HG03280 (cell line): Measurements from ENCODE around the gene APEH.
A peak's percentile ranks its signal among the peaks of the same experiment; 100 is the strongest.

Experiments used
- ATAC-seq: cut with Tn5 transposase; IDR thresholded peaks from one replicate; pipeline ENCODE4 v1.9.1; 2021; ENCODE audit warnings: mild to moderate bottlenecking, moderate library complexity; ENCODE audit not compliant: unreplicated experiment

Gene APEH

DNA sequence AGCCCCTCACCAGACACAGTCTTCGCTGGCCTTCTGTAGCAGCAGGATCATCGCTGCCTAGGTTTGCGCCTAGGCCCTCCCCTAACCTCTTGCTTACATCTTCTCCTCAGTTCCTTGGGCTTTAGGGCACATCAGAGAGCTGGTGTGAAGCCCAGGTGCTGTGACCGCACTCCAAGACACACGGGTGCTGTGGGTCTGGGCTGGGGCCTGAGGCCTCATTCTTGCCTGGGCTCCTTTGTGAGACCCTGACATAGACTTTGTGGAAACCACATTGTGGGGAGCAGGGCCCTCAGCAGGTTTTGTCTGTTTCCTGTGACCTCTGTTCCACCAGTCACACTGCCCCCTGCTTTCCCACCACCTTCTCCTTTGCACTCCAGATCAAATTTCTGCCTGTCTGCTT, 37.3 kb downstream of the APEH start:
- ATAC-seq: no peak

DNA sequence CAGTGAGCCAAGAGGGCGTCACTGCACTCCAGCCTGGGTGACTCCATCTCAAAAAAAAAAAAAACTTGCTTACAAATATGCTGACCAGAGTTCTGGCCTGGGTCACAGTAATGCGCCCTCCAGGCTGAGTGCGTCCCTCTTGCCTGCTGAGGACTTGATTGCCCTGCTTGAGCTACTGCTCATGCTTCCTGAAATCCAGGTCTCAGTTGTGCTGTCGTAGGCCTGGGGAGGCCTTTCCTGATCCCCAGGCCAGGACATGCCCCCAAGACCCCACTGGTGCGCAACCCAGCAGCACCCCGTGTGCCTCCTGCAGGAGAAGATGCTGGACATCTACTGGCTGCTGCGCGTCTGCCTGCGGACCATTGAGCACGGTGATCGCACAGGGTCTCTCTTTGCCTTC, 38.0 kb downstream of the APEH start:
- ATAC-seq: no peak

DNA sequence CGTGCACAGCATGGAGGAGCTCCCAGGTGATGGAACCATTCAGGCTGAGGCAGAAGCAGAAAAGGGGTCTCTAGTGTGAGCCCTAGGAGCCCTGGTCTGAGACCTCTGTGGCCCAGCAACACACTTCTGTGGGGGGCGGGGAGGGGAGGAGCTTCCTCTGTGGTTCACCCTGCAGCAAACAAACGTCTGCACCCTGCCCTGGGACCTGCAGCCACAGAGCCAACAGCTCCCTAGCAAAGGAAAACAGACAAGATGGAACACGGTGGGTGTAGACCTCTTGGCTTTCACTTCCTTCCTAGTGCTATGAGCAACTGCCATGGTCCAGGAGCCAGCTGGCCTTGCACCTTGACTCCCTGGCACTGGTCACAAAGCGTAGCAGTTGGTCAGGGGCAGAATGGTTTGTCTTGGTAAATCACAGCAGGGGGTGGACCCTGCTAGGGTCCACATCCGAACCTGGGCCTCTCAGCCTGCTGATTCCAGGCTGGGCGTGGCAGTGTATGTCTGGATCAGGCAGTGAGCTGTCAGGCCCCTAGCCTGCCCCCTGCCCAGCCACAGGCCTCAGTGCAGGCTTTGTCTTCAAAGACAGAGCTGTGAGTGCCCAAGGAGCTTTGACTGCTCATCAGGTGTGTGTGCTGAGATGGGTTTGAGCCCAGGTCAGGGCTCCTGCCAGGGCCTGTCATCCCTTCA, 38.6 kb downstream of the APEH start:
- no peak for ATAC-seq

DNA sequence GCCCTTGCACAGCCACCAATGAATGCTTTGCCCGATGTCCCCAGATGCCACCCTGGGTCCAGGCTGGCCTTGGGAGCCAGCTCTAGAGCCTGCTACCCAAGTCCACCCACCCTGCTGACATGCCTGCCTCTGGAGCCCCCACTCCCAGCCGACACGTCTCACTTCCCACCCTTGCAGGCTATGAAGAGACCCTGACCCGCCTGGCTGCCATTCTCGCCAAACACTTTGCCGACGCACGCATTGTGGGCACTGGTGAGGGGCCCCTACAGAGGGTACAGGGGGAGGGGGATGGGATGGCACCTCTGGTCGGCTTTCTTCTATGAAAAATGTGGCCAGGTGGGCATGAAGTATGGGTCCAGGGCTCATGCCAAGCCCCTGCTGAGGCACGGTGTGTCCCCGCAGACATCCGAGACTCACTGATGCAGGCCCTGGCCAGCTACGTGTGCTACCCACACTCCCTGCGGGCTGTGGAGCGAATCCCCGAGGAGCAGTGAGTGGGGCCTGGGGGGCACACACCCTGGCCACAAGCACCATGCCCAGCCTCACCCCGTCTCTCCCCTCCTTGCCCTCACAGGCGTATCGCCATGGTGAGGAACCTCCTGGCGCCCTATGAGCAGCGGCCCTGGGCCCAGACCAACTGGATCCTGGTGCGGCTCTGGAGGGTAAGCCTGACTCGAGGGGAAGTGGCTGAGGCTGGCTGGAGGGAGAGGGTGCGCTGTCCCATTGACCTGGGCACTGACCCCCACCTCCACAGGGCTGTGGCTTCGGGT, 39.4 kb downstream of the APEH start:
- ATAC-seq: no peak

DNA sequence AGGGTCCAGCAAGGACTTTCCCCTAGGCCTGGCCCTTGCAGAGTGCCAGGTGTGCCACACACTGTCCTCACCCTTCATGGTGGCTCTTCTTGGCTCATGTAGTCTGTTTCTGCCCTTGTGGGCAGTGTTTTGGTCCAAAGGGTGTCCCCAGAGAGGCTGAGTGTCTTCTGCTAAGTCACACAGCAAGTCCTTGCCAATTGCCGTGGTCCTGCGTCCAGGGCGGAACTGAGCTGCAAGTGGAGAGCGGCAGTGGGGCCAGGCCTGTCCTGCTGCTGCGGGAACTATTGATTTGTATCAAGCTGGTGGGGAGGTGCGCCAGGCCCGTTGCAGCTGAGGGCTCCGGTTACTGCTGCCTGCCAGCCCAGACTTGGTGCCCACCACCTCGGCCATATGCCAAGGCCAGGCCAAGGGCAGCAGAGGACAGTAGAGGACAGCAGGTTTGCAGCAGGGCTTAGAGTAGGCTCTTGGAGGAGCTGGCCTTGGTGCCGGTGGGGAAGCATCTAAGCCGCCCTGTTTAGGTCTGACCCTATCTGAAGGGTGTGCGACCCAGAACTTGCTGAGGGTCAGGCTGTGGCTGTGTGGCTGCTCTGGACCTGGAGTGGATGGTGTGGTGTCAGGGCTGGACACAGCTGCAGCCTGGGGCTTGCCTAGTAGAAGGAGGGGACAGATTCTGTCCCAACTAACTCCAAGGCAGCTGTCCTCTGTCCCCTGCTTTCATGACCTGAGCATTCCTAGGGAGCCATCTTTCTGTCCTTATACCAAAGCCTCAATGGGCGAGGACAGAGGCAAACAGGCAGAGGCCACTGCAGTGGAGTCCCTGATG, 40.8 kb downstream of the APEH start:
- ATAC-seq: no peak

DNA sequence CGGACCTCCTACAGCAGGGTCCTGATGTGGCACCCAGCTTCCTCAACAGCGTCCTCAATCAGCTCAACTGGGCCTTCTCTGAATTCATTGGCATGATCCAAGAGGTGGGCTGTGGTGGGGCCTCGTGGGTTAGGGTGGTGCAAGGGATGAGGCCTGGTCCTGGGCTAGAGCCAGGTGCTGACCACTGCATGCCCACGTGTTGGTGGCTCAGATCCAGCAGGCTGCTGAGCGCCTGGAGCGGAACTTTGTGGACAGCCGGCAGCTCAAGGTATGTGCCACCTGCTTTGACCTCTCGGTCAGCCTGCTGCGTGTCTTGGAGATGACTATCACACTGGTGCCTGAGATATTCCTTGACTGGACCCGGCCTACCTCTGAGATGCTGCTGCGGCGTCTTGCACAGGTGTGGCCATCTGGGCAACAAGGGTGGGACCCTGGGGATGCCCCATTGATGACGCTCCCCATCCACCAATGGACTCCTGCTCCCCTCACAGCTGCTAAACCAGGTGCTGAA, 41.5 kb downstream of the APEH start:
- no peak for ATAC-seq

DNA sequence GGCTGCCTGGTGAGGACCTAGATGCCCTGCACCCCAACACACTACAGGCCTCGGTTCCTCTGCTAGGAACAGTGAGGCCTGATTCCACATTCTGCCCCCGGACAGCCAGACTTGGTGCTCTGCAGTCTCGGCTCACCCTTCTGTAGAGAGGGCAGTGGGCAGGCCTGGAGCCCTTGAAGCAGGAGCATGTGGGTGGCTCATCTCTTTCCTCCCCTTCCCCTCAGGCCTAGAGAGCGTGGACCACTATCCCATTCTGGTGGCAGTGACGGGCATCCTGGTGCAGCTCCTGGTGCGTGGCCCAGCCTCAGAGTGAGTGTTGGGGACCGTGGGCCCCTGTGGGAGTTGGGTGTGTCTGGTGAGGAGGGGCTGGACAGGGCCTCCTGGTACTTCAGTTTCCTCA, 42.0 kb downstream of the APEH start:
- no peak for ATAC-seq

DNA sequence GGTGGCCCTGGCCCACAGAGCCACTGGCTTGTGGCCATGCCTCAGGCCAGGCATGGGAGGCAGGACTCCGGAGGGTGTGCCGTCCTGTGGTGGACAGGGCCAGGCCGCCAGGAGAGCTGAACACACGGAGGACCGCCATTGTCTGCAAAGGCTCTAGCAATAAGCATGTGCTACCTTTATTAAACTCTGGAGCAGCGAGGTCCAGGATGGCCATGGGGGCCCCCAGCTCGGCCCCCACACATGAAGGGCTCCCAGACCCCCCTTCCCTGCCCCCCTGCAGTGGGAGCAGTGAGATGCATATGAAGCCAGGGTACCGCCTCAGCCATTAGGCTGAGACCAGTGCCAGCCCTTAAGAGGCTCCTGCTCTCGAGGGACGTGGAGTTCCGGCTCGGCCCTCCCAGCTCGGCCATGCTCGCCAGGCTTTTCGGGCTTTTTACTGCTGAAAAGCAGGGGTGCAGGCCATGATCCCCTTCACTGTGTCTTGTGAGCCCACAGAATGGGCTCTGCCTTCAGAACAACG, 42.6 kb downstream of the APEH start:
- ATAC-seq: no peak

DNA sequence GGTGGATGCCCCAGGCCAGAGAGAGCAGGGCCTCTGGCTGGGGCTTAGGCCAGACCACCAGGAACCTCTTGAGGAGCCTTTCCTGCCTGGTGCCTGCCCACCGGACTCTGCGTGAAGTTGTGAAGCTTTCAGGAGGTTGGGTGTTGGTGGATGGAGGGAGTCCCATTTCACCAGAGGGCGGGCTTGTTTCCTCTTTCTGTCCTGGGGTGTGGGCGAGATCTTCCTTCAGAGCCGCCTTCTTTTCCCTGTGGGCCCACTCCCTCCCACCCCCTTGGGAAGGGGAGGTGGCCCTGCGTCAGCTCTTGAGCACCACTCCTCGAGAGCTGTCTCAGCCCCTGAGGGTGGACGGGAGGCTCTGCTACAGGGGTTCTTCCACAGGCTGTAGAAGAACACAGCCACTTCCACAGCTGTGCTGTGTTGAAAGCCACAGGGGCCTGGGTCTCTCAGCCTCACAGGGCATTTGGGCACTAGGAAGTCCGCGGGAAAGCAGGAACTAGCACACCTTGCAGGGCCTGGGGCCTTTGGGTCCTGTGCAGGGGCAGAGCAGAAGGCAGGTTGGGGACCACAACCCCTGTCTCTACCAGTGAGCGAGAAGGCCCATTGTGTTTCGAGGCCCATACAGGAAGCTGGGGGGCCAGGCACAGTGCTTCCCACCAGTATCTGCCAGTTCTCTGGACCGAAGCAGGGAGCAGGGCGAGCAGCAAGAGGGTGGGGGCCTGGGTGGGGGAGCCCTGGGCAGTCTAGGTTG, 43.2 kb downstream of the APEH start:
- ATAC-seq: no peak

DNA sequence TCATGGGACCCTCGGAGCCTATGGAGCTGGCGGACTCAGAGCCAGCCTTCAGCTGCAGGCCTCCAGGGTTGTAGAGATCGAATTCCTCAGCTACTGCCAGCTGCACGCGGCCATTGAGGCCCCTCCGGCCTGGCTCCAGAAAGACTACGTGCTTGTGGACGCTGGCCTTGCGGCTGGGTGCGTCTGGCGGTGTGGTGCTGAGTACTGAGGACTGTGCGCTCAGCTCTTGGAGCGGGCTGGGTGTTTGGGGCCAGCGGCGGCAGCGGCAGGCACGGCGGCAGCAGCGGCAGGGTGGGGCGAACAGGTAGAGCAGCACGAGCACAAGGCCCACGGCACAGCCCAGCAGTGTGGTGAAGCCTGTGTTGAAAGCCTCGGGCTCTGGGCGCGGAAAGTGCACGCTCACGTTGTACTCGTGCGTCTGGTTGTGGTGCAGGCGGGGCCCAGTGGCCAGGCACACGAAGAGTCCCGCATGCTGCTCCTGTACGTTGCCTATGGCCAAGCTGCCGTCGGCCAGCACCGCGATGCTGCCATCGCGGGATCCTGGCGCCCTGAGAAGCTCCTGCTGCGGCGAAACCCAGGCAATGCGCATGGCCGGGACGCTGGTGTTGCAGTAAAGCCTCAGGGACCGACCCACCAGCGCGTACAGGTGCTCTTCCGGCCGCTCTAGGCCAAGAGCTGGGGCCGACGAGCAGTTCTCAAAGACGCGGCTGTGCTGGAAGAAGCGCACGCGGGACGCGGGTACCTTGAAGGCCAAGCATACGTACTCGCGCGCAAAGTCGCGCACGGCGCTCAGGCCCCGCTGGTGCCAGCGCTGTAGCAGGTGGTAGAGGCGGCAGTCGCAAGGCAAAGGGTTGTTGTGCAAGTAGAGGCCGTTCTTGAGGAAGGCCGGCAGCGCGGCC, 44.1 kb downstream of the APEH start:
- ATAC-seq: no peak

DNA sequence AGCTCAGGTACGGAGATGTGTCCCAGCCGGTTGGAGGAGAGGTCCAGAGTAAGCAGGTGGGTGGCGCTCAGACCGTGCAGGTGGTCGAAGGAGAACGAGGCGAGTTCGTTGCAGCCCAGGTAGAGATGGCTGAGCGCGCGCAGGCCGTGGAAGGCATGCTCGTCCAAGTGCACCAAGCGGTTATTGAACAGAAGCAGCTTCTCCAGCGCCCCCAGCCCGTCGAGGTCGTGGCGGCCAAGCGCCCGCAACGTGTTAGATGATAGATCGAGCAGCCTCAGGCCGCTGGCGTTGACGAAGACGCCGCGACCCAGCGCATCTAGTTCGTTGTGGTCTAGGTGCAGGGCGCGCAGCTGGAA, 44.7 kb downstream of the APEH start:
- no peak for ATAC-seq

DNA sequence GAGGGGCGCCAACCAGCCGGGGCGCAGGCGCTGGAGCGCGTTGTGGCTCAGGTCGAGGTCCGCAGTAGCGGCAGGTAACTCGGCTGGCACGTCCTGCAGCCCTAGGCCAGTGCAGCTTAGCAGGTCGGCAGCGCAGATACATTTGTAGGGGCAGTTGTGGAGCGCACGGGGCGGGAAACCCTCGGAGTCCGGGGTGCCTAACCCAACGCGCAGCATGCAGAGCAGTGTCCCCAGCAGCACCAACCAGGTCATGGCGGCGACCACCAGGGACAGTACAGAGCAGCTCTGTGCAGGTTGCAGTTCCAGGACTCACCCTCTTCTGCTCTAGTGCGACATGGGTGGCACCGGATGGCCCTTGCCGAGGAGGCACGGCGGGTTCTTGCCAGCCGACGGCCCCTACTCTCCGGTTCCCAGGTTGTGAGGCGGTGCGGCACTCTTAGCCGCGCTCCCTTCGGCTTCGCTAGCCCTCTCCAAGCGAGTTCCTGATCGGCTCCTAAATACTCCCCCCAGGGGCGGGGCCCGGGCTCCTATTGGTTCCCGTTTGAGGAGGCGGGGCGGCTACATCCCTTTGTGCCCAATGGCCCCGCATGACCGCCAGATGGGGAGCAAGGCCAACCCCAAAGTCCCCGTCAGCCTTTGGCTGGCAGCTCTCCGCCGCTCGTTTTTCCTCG, 45.2 kb downstream of the APEH start, which contains the start of gene AMIGO3:
Gene AMIGO3, minus strand, starts transcription at position 471 of the 671 bp plus-strand sequence. Its CDS starts 219 bp downstream, at position 252.
- peak; percentile 38 for ATAC-seq

DNA sequence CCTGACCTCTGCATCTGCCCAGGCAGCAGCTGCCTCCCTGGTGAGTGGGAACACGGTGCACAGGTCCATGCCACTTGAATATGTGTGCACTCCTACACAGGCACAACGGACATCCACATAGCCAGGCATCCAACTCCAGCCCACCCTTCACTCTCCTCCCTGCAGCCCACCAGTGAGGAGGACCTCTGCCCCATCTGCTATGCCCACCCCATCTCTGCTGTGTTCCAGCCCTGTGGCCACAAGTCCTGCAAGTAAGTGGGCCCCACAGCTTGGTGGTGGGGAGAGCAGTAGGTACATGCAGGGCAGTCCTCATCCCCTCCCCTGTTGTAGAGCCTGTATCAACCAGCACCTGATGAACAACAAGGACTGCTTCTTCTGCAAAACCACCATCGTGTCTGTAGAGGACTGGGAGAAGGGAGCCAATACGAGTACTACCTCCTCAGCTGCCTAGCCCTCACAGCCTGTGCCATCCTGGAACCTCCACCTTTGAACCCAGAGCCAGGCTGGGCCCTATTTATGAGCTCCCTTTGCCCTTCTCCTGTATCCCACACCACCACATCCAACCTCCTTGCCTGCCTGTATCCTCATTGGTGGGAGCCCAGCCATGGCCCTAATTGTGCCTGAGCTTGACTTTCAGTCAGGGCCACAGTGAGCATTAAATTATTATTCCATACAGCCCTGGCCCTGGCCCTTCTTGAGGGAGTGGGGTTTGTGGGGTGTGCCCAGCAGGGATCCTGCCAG, 46.9 kb downstream of the APEH start:
- no peak for ATAC-seq

DNA sequence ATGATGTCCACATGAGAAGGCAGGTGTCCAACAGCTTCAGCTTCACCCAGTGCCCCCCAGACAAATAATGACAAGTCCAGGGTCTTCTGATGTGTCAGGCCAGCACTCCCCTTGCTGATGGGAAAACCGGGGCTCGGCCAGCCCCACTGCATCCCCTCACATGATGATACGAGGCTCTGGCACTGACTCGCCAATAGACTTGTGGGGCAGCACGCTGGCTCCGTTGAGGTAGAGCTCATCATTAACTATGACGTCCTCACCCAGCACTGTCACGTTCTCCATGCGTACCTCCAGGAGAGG, 47.4 kb downstream of the APEH start:
- no peak for ATAC-seq

DNA sequence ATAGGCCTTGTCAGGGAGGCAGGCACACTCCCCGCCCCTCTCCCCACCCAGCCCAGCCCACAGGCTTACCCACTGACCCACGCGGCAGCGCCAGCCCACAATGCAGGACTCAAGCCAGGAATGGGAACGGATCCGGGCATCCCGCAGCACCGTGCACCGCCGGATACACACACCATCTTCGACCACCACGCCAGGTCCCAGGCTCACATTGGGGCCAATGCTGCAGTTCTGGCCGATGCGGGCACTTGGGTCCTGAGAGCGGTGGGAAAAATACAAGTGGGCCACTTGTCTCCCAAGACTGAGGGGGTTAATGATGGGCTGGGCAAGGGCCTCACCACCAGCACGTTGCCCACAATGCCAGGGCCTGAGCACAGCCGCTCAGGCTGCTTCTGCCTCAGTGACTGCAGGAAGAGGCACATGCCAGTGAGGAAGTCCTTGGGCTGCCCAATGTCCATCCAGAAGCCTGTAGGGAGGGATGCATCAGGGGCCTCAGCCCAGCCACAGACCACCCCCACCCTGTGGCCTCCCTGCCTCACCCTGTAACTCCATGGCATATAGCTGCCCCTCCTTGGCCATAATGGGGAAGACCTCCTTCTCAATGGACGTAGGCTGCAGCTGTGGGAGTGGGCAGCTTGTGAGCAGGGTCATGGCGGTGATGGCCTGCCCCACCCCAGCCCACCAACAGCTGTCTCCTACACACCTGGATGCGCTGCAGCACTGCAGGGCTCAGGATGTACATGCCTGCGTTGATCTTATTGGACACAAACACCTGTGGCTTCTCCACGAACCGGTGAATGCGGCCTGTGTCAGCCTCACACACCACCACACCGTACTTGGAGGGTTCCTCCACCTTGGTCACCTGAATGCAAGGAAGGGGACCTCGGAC, 48.0 kb downstream of the APEH start:
- no peak for ATAC-seq

DNA sequence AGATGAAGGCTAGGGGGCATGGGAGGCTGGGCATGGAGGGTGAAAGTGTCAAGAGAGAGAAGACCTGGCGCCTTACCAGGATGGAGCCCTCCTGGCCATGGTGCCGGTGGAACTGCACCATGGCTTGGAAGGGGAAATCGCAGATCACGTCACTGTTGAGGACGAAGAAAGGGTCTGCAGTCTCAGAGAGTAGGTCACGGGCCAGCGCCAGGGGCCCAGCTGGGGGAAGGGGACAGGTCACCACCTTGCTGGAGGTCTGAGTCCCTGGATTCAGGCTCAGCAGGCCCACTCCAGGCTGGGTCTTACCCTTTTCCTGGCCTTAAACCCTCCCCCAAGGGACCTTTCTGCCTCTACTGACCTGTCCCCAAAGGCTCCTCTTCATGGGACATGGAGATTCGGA, 48.7 kb downstream of the APEH start:
- no peak for ATAC-seq

DNA sequence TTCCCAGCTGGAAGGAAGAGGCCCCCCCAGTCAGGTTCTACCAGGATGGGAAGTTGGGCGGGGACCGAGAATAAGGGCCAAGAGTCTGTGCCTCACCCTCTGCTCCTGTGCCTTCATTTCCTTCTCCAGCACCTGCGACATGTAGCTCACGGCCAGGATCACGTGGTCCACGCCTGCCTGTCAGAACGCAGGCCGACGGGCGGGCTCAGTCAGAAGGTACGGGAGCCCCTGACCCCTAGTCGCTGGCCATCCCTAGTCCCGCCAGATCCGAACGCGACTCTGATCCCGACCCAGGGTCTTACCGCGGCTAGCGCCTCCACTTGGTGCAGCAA, 49.1 kb downstream of the APEH start:
- no peak for ATAC-seq
